Measurements from ENCODE around the gene LRCH4. TPM values are rescaled to one million over a fixed set of nuclear protein-coding genes. Genes with fewer than 3 reads are reported as not detected.

Gene LRCH4
- total and polyA plus RNA-seq, 9 of the 15 experiments (the other 6 are each of a cell fraction or from before 2014, with no cell fraction given) = 0.06 to 63.3 (median 15.0) TPM

DNA sequence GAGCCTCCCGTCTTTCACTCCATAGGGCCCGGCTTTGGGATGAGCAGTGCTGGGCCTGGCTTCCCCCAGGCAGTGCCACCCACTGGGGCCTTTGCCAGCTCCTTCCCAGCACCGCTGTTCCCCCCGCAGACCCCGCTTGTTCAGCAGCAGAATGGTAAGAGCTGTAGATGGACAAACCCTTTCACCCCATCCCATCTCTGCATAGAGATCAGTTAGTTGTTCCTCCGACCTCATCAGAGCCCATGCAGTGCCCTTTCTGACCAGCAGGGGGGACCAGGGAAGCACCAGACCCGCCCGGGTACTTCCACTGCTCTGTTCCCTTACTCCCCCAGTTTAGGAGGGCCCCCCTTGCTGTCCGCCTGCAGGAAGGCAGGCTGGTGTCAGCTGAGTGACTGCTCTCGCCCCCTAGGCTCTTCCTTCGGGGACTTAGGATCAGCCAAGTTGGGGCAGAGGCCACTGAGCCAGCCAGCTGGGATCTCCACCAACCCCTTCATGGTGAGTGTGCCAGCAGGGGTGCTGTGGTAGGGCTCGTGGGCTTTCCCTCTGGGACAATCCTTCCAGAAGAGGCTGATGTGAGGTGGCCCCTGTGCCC, 22.0 kb downstream of the LRCH4 start (continued):
- TF ChIP-seq, protein P1, sequence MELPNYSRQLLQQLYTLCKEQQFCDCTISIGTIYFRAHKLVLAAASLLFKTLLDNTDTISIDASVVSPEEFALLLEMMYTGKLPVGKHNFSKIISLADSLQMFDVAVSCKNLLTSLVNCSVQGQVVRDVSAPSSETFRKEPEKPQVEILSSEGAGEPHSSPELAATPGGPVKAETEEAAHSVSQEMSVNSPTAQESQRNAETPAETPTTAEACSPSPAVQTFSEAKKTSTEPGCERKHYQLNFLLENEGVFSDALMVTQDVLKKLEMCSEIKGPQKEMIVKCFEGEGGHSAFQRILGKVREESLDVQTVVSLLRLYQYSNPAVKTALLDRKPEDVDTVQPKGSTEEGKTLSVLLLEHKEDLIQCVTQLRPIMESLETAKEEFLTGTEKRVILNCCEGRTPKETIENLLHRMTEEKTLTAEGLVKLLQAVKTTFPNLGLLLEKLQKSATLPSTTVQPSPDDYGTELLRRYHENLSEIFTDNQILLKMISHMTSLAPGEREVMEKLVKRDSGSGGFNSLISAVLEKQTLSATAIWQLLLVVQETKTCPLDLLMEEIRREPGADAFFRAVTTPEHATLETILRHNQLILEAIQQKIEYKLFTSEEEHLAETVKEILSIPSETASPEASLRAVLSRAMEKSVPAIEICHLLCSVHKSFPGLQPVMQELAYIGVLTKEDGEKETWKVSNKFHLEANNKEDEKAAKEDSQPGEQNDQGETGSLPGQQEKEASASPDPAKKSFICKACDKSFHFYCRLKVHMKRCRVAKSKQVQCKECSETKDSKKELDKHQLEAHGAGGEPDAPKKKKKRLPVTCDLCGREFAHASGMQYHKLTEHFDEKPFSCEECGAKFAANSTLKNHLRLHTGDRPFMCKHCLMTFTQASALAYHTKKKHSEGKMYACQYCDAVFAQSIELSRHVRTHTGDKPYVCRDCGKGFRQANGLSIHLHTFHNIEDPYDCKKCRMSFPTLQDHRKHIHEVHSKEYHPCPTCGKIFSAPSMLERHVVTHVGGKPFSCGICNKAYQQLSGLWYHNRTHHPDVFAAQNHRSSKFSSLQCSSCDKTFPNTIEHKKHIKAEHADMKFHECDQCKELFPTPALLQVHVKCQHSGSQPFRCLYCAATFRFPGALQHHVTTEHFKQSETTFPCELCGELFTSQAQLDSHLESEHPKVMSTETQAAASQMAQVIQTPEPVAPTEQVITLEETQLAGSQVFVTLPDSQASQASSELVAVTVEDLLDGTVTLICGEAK (IDR thresholded peaks at IDR 0.05) = no peak
- TF ChIP-seq, protein P1 (CRISPR knock-in tag; IDR thresholded peaks at IDR 0.05) = no peak
- TF ChIP-seq WHSC1 (IDR thresholded peaks at IDR 0.05; ENCODE audit: low read length) (no peak), RAD51 (IDR thresholded peaks at IDR 0.05; ENCODE audit: borderline replicate concordance, low read depth) (no peak), RBBP5 (IDR thresholded peaks at IDR 0.05; ENCODE audit: borderline replicate concordance, insufficient read depth, low read length, poor library complexity, severe bottlenecking) (no peak), ZNF79 (CRISPR knock-in tag; IDR thresholded peaks at IDR 0.05; ENCODE audit: low read depth) (no peak), ZNF717 (CRISPR knock-in tag; IDR thresholded peaks at IDR 0.05) (no peak), KAT2B (IDR thresholded peaks at IDR 0.05; ENCODE audit: low read depth, low read length) (no peak), THRAP3 (IDR thresholded peaks at IDR 0.05; ENCODE audit: borderline replicate concordance) (no peak), RBM14 (IDR thresholded peaks at IDR 0.05; ENCODE audit: borderline replicate concordance, insufficient read depth, low read depth, low read length) (no peak)
- TF ChIP-seq, protein P2, sequence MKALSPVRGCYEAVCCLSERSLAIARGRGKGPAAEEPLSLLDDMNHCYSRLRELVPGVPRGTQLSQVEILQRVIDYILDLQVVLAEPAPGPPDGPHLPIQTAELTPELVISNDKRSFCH (CRISPR knock-in tag; IDR thresholded peaks at IDR 0.05) = no peak
- TF ChIP-seq, protein P2 (tag; IDR thresholded peaks at IDR 0.05) = no peak
- TF ChIP-seq, protein P3, sequence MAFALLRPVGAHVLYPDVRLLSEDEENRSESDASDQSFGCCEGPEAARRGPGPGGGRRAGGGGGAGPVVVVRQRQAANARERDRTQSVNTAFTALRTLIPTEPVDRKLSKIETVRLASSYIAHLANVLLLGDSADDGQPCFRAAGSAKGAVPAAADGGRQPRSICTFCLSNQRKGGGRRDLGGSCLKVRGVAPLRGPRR (CRISPR knock-in tag; IDR thresholded peaks at IDR 0.05) = no peak

Measured in K562 (cell line).